Kidney glomerular epithelial cell (primary cell): Measurements from ENCODE around the gene SELENOK.
A peak's percentile ranks its signal among the peaks of the same experiment; 100 is the strongest.

Experiments used
- DNase-seq: peaks from one replicate; lab custom pipeline; 2025; lab: John Stamatoyannopoulos, UW

Gene SELENOK

GRCh38 chr3:53883008-53883407 is 8.7 kb downstream of the SELENOK start:
- no peak for DNase-seq

- DNase-seq: peak; percentile 39
Measured at GRCh38 chr3:53881691-53882593, 9.7 kb downstream of the SELENOK start, which contains the start of gene ACTR8. Gene ACTR8, minus strand, starts transcription at chr3:53882152. Its CDS starts 51 bp downstream, at chr3:53882101.

DNA sequence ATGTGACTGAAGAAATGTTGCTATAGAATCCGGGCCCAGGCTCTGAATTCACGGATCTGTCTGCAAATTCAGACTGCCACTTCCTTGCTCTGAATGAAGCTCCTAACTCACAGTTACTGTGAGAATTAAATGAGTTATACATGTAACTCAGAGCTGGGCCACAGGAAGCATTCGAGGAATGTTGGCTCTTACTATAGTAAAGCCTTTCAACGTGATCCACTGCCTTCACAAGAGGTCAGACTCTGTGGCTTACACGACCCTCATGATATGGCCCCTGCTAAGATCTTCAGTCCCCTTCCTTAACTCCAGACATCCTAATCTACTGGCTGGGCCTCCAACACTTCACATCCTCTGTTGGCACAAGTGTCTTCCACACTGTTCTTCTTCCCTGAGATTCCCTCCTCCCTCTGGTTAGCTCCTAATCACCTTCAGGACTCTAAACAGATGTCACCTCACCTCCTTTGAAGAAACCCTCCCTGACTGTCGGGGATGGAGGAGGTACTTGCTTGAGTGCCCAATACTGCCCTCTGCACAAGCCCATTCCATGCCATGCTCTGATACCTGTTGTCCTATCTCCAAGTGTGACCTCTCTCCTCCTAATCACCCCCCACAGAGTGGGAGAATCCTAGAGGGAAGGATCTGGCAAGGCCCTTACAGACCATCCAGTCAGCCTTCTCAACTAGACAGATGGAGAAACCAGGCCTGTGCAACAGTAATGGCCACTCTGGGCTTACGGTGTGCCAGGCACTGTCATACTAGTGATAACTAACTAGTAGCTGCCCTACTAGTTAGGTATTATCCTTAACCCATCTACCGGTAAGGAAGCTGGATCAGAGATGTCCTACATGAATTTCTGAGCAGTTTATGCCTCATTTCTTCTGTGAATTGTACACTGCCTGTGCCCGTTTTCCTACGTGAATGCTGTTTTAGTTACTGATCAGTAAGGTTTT is 11.0 kb downstream of the SELENOK start:
- no peak for DNase-seq

DNA sequence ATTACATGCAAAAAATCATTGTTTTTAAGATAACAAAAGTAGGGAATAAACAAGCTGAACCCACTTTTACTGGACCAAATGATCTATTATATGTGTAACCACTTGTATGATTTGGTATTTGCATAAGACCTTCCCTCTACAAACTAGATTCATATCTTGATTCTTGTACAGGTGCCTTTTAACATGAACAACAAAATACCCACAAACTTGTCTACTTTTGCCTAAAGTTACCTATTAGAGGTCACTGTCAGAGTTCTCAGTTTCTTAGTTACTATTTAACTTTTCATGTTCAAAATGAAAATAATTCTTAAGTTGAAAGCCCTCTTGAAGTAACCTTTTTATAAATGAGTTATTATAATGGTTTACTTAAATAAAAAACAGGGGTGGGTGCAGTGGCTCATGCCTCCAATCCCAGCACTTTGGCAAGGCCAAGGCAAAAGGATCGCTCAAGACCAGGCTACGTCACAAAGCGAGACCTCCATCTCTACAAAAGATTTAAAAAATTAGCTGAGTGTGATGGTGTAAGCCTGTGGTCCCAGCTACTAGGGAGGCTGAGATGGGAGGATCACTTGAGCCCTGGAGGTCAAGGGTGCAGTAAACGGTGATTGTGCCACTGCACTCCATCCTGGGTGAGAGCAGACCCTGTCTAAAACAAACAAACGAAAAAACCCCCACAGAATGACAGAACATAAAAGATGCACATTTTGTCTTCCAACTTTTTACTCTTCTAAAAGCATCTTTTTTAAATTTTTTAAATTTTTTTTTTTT is 25.7 kb downstream of the SELENOK start:
- DNase-seq: no peak

DNA sequence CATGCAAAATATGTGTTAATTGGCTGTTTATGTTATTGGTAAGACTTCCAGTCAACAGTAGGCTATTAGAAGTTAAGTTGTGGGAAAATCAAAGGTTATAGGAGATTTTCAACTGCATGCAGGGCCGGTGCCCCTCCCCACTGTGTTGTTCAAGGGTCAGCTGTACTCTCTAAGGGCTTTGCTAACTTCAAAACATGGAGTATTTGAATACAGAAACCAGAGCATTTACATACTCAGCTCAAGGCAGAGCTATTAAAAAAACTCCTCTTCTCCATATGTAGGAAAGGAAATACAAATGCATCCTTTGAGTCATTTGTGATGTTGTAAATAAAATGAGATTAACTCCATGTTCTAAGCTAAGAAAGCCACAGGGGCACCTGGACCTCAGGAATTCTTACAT is 28.5 kb downstream of the SELENOK start:
- no peak for DNase-seq

GRCh38 chr3:53862241-53862640 is 29.4 kb downstream of the SELENOK start:
- peak; percentile 52 for DNase-seq

DNA sequence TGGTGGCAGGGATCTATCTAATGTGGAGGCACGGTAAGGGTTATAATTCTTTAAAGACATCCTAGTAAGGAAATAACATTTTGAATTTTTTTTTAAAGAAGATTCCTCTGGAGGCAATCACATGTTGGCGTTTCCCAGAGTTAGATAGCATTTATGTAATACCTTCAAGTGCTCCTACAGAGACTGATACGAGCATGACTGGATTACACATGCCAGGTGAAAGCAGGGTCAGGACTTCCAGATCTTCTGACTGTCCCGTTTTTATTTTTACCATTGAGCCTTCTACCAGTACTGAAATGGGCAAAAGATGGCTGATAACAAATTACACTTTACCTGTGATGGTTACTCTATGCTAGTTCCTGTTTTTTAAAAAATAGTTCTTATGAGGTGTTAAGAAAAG is 31.5 kb downstream of the SELENOK start:
- no peak for DNase-seq

DNA sequence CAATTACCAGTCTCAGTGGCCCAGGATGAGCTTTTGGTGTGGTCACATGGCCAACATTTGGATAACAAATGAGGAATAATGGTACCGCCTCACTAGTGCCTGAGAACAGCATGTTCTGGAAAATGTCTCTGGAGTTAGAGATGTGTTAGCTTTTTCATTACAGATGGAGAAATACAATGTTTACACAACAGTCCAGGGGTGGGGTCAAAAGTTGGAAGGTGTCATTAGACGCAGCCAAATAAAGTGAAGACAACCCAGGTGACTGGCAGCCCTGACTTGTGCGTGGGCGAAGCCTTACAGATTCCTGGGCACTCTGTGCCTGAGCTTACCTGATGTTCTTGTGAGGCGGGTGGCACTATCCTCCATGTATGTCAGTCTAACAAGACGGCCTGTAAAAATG is 32.5 kb downstream of the SELENOK start:
- no peak for DNase-seq

GRCh38 chr3:53858096-53858741 is 33.4 kb downstream of the SELENOK start:
- DNase-seq: no peak

DNA sequence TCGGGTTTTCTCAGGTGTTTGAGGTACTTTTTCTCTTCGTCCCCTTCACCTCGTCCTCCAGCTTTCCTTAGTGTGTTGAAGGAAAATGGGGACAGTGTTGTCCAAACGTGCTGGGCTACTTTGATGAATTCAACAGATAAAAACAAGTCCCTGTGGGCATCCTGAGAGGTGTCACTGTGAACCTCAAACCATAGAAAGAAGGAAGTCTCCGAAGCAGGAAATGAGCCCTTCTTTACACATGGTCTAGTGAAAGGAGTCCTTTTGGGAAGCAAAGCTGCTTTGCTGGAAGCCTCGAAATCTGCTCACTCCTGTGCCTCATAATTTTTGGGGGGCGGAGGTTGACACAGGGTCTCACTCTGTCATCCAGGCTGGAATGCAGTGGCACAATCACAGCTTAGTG is 34.7 kb downstream of the SELENOK start:
- no peak for DNase-seq

DNA sequence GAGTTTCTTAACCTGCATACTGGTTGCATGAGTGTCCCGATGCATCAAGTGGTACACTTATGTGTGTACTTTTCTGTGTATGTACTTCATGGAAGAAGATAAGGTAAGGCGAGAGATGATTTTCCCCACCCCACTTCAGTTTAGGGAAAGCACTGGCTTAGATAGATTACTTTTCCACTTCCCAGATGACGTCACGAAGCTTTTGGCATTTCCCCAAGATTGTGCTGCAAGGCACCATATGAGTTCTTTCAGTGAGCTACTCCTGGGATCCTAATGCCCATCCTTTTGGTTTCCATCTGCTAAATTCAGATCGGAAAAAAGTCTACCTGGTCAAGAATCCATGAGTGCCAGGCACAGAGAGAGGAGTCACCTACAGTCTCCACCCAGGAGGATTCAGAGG is 40.8 kb downstream of the SELENOK start:
- DNase-seq: no peak

- no peak for DNase-seq
Measured at GRCh38 chr3:53849916-53850315, 41.7 kb downstream of the SELENOK start.

- no peak for DNase-seq
Measured at GRCh38 chr3:53846851-53847155, 44.9 kb downstream of the SELENOK start.

DNA sequence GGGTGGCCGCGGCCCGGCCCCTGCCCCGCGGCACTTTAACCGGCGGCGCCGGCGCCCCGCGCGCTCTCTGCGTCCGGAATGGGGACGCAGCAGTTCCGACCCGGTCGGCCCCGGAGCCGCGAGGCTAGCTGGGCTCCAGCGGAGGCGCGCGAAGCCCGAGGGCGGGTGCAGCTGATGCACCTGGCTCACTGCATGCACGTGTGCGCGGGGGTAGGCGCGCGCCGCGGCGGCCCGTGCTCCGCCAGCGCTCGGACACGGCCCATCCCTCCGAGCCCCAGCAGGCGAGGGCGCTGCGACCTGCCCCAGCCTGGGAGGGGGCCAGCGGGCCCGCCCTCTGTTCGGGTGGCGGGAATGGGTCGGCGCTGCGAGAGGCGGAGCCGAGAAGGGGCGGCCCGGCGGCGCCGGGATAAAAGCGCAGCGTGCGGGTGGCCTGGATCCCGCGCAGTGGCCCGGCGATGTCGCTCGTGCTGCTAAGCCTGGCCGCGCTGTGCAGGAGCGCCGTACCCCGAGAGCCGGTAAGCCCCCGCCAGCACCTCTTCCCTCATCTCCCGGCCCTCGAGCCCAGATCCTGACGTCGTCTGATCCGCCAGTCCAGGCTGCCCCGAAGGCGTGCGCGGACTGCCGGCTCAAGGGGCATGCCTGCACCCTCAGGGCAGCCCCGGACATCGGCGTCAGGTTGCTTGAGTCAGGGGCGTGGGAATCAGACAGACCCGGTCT is 45.4 kb downstream of the SELENOK start, which contains the start of the genes CHDH and IL17RB:
Gene CHDH, minus strand, starts transcription at position 286 of the 717 bp plus-strand sequence. CDS start 22,411 bp downstream, outside the sequence.
Gene IL17RB, plus strand, starts transcription at position 435 of the 717 bp plus-strand sequence. Its CDS starts 21 bp downstream, at position 456.
- DNase-seq: no peak

GRCh38 chr3:53845881-53846133 is 45.9 kb downstream of the SELENOK start:
- no peak for DNase-seq

DNA sequence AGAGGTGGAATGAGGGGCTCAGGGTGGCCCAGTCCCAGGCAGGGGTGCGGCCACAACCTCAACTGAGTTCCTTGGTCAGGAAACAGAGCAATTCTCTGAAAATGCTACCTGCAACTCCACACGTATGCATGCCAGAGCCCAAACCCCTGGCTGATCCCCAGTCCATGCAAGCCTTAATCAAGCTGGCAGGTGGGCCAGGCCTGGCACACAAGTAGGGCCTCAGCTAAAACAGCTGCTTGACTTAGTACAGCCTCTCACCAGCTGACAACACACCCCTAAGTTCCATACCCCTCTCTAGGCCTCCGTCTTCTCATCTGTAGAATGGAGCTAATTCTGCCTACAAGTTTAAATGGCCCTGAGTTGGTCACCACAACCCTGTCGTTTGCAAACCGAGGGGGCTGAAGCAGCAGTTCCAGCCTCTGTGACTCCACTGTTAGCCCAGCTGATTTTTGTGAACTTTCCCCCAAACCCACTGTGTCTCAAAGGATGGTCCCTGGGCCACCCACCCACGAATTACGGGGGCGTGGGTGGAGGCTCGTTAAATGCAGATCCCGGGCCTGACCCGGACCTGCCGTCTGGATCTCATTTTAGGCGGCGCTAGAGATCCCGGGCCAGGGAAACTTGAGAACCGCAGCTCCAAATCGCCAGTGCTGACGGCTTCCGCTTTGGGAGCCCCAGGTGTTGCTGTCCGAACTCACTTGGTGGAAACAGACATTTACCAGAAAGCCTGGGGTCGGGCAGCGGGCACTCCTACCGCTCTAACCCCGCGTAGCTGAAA is 46.4 kb downstream of the SELENOK start:
- DNase-seq: peak; percentile 19

DNA sequence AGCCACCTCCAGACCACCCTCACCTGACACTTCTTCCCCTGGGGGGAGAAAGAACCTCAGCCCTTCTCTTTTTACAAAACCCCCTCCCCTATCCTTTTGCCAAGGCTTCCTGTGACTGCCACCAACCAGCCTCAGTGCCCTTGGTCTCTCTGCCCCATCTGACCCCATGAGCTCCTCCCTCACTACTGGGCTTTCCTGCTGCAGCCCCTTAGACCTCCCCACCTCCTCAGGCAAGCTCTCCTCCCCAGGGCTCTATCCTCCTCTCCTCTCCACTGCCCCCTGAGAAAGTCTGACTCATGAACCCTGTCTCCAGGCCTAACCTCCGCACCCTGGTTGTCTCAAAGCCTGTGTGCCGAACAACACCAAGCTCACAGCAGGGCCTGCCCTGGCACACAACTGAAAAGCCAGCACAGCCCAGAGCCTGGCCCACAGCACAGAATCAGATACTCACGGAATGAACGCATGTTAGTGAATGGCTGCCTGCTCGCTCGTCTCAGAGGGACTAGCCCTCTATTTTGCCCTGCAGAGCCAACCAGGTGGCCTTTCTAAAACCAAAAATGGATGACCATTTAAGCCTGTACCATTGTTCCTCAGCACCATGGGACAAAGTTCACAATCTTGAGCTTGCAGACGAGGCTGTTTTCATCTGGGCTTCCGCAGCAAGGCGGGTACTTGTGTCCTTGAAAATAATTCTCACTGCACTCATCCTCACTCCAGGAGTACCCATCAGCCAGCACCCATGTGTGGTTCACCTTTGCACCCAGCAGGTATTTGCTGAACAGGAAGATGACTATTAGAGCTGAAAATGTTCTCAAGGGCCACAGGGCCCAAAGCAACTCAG is 47.2 kb downstream of the SELENOK start:
- no peak for DNase-seq

DNA sequence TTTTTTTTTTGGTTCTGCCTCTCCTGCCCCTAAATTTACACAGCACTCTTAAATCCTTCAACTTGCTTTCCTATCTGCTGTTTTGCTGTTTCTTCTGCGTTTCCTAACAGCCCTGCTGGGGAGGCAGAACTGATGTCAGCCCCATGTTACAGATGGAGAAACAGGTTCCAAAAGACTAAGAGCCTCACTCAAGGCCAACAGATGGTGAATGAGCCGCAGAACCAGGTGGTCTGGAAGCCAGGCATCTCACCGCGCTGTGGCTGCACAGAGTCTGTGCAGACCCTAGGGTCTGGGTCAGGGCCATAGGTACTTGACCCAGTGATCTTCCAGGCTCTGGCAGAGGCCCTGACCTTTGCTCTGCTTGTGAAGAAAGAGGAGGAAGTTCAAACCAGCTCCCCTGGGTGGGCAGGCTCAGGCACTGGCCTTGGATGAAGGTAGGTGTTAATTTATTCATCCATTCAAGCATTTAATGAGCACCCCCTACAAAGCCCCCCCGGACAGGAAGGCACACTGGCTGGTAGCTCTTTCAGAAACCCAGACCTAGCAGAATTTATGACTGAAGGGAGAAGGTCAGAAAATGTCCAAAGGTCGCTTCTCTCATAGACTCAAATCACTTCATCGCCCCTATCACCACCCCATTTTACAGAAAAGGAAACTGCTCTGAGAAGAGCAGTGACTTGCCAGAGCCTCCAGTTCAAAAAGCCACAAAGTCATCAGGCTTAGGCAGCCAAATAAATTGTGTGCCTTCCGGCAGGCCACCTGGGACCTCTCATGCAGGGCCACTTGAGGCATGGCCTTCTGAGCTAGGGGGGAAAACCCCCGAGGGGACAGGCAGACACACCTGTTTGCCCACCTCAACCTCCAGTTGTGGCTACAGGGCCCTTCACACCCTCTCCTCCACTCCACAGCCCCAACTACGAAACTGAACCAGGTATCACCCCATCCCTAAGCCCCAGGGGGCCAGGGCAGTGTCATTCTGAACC is 48.2 kb downstream of the SELENOK start:
- no peak for DNase-seq
